ENCODE data around the gene PNLDC1. TPM values are rescaled to one million over a fixed set of nuclear protein-coding genes. Genes with fewer than 3 reads are reported as not detected.

The PNLDC1 gene
- total and polyA plus RNA-seq, 2 of the 4 experiments (the other 2 are of a cell fraction), result not detected

- intact Hi-C loops (cut with micrococcal nuclease) (no loop called here), dilution Hi-C loops (cut with HindIII; ENCODE audit: low sequenced_read_pairs, unreplicated experiment) (no loop called here), in situ Hi-C loops (cut with MboI; ENCODE audit: low sequenced_read_pairs) (no loop called here)
- Histone ChIP-seq H3K79me1 (ENCODE audit: low read depth in 1 of 2, low read length in 2 of 2) (peaks cover 11 to 25% of the 10 kb centered on the region in 2 experiments; a peak in 3 of 4 replicates), H4K8ac (ENCODE audit: low read depth in 2 of 2, low read length in 2 of 2) (peak within 1 kb of the TSS; percentile 74 to 89), H2AFZ (replicated peaks; ENCODE audit: low read length, poor library complexity) (peak within 1 kb of the TSS; percentile 96), H2BK5ac (ENCODE audit: low read depth, low read length, poor library complexity, severe bottlenecking) (peak within 1 kb of the TSS; percentile 75), H4K20me1 (ENCODE audit: insufficient read depth, low read length) (peaks cover 16% of the 10 kb centered on the region), H3K9me1 (ENCODE audit: insufficient read depth, low read length) (no peaks in the 10 kb centered on the region), H3K36me3 (ENCODE audit: control insufficient read depth, insufficient read depth, low read length) (peaks cover 7% of the 10 kb centered on the region), H2AK5ac (ENCODE audit: low read depth, low read length) (peak within 1 kb of the TSS; percentile 77), H3K9me3 (ENCODE audit: control insufficient read depth, insufficient read depth, low read length) (no peaks in the 10 kb centered on the region), H2AK9ac (replicated peaks; ENCODE audit: low read depth, low read length, poor library complexity) (peak within 1 kb of the TSS; percentile 98), H3K27me3 (ENCODE audit: control insufficient read depth, insufficient read depth, low read length) (no peaks in the 10 kb centered on the region), H2BK20ac (ENCODE audit: low read depth, low read length) (no peak within 1 kb of the TSS), H4K91ac (ENCODE audit: insufficient read depth, low read depth, low read length) (peak within 1 kb of the TSS; percentile 89), H3K56ac (ENCODE audit: extremely low read depth, insufficient read depth, low read length) (peak within 1 kb of the TSS; percentile 79), H2BK15ac (ENCODE audit: low read depth, low read length) (peak within 1 kb of the TSS; percentile 9; the same call in 1 of the 3 replicates), H2BK120ac (ENCODE audit: low read depth, low read length) (peak within 1 kb of the TSS; percentile 54), H3K14ac (replicated peaks; ENCODE audit: low read depth, low read length) (peak within 1 kb of the TSS; percentile 91), H3K4me1 (ENCODE audit: control insufficient read depth, insufficient read depth, low read length) (peaks cover 4% of the 10 kb centered on the region), H3K23ac (ENCODE audit: low read depth, low read length) (peak within 1 kb of the TSS; percentile 95), H3K4me3 (ENCODE audit: insufficient read depth, low read depth, low read length) (peak within 1 kb of the TSS; percentile 89), H3K27ac (ENCODE audit: insufficient read depth, low read length) (peak within 1 kb of the TSS; percentile 91), H3K18ac (ENCODE audit: low read depth, low read length) (peak within 1 kb of the TSS; percentile 30), H3K4me2 (ENCODE audit: low read depth, low read length) (peak within 1 kb of the TSS; percentile 76), H3K4ac (ENCODE audit: low read depth, low read length) (peak within 1 kb of the TSS; percentile 90), H4K5ac (ENCODE audit: low read depth, low read length) (peak within 1 kb of the TSS; percentile 76), H3K9ac (ENCODE audit: low read depth, low read length) (peak within 1 kb of the TSS; percentile 90)
- ATAC-seq (ENCODE audit: low read depth) (peak; percentile 88), DNase-seq (peak; percentile 98)
- ChIA-PET CTCF (interaction anchor here (0.7 to 1.3 kb wide), 2 partner anchors 18 to 99 kb away, joined by 3 to 5 read pairs; no protein-coding TSS in a partner anchor), POLR2A (ENCODE audit: unreplicated experiment) (interaction anchor here (0.7 to 1.0 kb wide), 2 partner anchors 54 to 110 kb away, joined by 3 read pairs; no protein-coding TSS in a partner anchor)
- WGBS, 2 experiments (ENCODE audit: extremely low coverage in 2 of 2, insufficient read length in 1 of 2), result 0% methylated on average over 18 of the region's 56 CpGs; no CpG with 5 or more reads in 1 of the 2 experiments
- no TSS peak for BruUV-seq (replicated peaks)
- TF ChIP-seq NFE2L2 (IDR thresholded peaks at IDR 0.05; ENCODE audit: low read depth, low read length) (no peak), CTCF (conservative IDR thresholded peaks at IDR 0.05; ENCODE audit: low read depth, low read length) (no peak), RFX5 (IDR thresholded peaks at IDR 0.05; ENCODE audit: low read depth, low read length) (no peak), POLR2A (IDR thresholded peaks at IDR 0.05; ENCODE audit: low read depth, low read length) (peak; percentile 83), CEBPB (IDR thresholded peaks at IDR 0.05; ENCODE audit: low read depth, low read length) (peak; percentile 89), ELK1 (IDR thresholded peaks at IDR 0.05; ENCODE audit: borderline replicate concordance, low read depth, low read length) (no peak), MAFK (IDR thresholded peaks at IDR 0.05; ENCODE audit: low read depth, low read length) (no peak), MXI1 (IDR thresholded peaks at IDR 0.05; ENCODE audit: borderline replicate concordance, low read depth, low read length) (peak; percentile 67; the same call in 1 of the 2 replicates), CHD1 (IDR thresholded peaks at IDR 0.05; ENCODE audit: low read depth, low read length) (no peak), MAZ (IDR thresholded peaks at IDR 0.05; ENCODE audit: borderline replicate concordance, low read depth, low read length) (no peak), SMC3 (IDR thresholded peaks at IDR 0.05; ENCODE audit: low read depth, low read length) (no peak), RCOR1 (IDR thresholded peaks at IDR 0.05; ENCODE audit: insufficient replicate concordance, low read length) (no peak), FOS (IDR thresholded peaks at IDR 0.05; ENCODE audit: low read depth, low read length) (0 out of 2 replicates have a peak, but pooled peaks have one; percentile 44), RAD21 (IDR thresholded peaks at IDR 0.05; ENCODE audit: low read length) (no peak)
Measured at GRCh38 chr6:159790149-159790955, 9.7 kb upstream of the PNLDC1 start, which contains the start of gene MRPL18. MRPL18 (plus strand) TSS chr6:159790467; CDS start chr6:159790588, 121 bp downstream.
